Right renal pelvis (tissue), 4 donors: ENCODE results near the gene GSX1. TPM values are rescaled to one million over a fixed set of nuclear protein-coding genes. Genes with fewer than 3 reads are reported as not detected.
"Not testable (repeated sequence)": the region's sequence is repeated elsewhere in the genome, so short reads cannot be mapped to it uniquely, and the experiment has no call there.

Source experiments
- DNase-seq, 4 donors: peaks; one replicate each; pipeline ENCODE4 v3.0.0-alpha.2; 2013; ENCODE audit warnings: low read depth in 4 of 4, low spot score in 3 of 4, missing footprints in 1 of 4
- polyA plus RNA-seq, 4 donors: library from polyadenylated mRNA; unstranded; fragments of 120-200 nt; gene quantifications; one replicate each; pipeline ENCODE4 v1.2.1, GENCODE V29; 2013; ENCODE audit not compliant: insufficient read length in 4 of 4

The GSX1 gene
- not detected for polyA plus RNA-seq

DNA sequence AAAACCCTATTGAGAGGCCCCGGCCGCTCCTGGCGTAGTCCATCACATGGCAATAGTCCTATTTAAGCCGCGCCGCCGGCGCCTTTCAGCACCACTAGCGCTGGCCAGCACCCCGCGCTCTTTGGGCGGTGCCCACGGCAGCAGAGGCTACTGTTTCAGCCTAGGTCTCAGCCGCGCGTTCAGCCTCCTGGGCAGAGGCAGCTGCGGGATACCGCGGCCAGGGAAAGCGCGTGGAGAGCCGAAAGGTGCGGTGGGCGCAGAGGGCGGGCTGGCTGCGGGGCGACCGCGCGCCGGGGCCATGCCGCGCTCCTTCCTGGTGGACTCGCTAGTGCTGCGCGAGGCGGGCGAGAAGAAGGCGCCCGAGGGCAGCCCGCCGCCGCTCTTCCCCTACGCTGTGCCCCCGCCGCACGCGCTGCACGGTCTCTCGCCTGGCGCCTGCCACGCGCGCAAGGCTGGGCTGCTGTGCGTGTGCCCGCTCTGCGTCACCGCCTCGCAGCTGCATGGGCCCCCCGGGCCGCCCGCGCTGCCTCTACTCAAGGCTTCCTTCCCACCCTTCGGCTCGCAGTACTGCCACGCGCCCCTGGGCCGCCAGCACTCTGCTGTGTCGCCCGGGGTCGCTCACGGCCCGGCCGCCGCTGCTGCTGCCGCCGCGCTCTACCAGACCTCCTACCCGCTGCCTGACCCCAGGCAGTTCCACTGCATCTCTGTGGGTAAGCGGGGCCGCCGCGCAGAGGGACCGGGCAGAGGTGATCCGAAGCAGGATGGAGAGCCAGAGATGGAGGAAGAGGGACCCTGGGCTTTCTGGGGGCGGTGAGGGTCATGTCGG, at the start of gene GSX1:
Gene GSX1 (plus strand): TSS at position 91 of the 826 bp plus-strand sequence. CDS start 208 bp downstream, at position 299.
- DNase-seq = peak; percentile 50 to 73 (median 62)

DNA sequence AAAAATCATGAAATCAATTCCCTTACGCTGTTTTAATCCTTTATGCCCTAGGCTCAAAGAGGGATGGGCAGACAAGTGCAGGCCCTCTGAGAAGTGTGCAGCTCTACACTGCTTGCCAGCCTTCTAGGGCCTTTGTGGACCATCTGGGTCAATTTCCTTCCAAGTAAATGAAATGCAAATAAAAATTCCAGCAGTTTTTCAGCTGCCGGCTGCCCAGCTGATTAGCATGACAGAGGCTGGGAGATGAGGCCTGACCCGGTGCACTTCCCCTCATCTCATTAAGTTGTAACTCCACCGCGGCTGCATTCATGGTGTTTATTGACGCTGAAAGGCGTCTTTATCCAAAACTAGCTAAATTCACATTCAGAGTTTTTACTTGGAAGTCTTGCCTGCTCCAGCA, 47.5 kb upstream of the GSX1 start:
- DNase-seq = no peak

DNA sequence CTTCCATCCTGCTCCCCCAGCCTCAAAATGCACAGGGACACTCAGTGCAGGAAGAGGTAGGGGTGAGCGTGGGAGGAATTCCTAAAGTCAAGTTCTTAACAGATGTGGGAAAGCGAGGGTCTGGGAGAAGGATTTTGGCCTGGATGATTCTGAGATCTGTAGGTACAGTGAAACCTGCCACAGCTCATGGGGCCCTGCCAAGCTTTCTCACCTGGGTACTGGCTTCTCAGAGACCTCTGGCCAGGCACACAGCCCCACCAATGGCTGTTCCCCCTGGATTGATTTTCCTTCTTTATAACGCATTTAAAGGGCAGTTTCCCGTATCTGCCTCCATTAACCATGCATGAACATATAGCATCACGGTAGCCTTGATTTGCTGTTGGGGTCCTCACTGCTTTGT, 47.0 kb upstream of the GSX1 start:
- DNase-seq = no peak

DNA sequence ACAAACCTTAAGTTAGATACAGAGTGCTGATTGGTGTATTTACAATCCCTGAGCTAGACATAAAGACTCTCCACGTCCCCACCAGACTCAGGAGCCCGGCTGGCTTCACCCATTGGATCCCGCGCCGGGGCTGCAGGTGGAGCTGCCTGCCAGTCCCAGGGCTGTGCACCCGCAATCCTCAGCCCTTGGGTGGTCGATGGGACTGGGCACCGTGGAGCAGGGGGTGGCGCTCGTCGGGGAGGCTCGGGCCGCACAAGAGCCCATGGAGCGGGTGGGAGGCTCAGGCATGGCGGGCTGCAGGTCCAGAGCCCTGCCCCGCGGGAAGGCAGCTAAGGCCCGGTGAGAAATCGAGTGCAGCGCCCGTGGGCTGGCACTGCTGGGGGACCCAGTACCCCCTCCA, 44.1 kb upstream of the GSX1 start:
- not testable (repeated sequence) for DNase-seq

DNA sequence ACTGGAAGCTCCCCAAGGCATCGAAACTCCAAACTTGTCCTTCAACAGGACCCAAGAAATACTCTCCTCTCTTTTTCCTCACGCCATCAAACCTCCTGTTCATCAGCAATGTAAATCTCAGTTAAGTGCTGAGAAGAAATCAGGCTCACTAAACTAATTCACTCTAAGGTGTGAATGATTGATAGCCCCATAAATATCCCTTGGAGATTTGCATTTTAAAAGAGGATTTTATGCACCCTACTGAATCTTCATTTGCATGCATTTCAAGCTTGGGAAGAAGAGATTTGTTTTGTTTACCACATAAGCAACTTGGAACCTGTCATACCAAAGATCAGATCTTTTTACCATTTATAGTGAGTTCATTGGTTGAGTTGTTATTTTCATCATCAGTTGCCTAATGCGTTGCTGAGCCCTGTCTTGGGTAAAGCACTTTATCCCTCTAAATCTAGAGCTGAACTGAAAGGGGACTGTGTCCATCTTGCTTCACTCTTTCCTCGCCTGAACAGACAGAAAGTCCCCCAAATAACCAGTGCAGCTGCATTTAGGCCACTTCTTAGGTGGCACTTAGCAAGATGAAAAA, 40.2 kb upstream of the GSX1 start:
- DNase-seq = no peak

DNA sequence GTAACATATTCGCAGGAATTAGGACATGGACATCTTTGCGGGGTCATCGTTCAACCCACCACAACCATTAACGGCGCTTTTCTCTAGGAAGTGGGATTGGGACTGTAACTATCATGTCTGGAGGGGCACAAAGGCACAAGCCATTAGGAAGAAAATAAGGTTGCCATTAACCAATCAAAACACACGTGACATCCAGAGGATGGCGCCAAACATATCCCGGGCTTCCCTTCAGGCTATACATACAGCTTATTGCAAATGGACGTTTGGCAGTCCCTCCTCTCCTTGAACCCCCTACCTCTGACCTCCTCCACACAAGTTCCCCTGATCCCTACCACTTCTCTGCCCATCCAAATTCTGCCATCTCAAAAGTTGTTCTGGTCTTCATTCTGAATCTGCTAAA, 26.6 kb upstream of the GSX1 start:
- no peak for DNase-seq

DNA sequence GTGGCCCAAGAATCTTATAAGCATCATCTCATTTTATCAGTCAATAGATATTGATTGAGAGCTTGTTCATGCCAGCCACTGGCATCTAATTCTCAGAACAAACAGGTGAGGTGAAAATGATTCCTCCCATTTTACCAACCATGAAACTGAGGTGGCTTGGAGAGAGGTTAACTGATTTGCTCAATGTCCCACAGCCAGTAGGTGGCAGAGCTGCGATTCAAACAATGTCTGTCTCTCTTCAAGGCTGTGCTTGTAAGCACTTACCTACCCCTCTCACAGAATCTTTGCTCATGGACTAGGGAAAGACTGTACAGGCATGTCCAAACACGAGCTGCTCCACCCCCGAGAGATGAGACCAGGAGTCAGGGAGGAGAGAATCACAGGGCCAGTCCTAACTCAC, 21.5 kb upstream of the GSX1 start:
- no peak for DNase-seq

DNA sequence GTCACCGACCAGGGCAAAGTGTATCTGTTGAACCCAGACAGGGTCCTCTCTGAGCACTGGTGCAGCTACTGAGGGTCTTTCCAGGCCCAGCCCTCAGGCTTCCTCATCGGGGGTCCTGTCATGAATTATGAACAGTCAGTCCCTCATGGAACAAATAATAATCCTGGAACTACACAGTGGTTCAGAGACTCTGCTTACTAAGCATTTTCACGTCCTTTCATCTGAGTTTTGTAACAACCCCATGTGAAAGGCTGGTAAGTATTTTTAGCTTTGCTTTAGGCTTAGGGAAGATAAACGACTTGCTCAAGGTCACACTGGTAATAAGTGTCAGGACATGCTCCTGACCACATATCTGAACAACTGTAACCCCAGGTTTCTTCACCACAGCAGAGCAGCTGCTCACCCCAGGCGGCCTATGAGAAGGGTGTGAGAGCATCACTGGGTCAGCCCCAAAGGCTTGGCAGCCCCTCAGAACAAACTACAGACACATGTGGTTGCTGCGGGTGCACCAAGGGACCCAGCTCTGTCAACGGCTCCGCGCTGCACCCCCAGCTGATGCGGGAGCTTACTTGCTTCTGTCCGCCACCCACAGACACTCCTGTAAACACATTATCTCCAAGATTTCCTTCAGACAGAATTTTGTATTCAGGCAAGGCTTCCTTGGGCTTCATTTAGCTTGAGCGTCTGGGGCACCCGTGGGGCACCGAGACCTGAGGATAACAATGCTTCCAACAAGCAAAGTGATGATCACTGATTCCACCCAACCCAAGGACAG, 19.4 kb upstream of the GSX1 start:
- no peak for DNase-seq

DNA sequence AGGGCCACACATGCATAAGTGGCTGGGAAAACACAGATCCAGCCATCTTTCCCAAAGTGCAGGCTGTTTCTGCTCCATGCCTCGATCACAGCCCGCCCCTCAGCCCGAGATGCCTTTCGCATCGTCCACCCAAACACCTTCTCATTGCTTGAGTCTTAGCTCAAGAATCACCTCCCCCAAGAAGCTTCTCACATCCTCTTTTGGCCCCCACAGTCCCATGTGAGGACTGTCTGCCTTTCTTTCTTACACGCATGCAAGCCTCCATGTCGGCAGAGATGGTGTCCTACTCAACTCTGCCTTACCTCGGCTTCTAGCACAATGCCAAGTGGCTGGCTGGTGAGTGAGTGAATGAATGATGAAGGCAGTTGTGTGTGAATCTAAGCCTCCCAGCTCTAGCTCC, 18.1 kb upstream of the GSX1 start:
- DNase-seq = no peak

DNA sequence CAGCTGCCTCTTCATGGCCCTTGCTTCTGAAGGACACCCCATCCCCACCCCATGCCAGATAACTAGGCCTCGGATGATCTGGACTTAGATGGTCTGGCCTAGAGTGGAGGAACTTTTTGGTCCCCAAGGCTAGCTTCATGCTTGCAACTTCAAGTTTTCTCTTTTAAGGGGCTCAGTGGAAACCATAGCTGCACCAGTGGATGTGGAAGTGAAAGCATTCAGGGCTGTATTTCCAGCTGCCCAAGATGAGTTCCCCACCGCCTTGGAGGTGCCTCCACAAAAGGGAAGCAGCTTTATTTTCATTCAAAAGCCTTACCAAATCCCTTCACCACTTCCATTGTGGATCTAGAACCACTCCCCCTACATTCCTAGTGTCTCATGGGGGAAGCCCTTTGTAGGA, 17.6 kb upstream of the GSX1 start:
- no peak for DNase-seq

DNA sequence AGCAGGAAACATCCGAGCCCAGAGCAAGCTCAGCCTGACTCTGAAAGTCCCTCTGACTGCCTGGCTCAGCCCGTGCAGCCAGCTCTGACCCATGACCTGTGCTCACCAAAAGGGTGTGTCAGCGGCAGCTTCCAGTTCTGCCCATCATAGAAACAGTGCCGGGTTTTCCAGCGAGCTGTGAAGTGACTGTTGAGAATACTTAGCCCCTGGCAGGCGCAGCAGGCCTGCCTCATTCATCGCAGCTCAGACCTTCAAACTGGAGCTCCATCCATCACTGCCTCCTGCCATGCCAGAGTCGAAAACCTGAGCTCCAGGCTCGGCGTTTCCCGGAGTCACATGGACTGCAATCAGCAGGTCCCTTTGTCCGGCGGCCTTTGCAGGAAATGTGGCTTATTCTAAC, 16.3 kb upstream of the GSX1 start:
- no peak for DNase-seq

DNA sequence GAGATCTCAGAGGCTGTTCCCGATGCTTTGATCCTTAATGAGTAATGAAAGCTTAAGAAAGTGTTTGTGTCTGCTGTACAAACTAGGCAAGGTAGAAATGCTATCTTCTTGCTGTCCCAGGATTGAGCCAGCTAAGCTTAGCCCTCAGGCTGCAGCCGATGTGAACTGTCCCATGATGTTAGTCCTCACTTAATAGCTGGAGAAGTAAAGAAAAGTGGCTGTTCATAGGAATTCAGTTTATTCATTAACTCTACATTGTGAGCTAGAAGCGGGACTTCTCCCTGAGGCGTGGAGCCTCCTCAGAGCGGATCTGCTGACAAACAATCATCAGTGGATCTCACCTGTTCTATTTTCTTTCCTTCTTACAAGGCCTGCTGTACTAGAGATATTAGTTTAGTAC, 10.1 kb upstream of the GSX1 start:
- no peak for DNase-seq

DNA sequence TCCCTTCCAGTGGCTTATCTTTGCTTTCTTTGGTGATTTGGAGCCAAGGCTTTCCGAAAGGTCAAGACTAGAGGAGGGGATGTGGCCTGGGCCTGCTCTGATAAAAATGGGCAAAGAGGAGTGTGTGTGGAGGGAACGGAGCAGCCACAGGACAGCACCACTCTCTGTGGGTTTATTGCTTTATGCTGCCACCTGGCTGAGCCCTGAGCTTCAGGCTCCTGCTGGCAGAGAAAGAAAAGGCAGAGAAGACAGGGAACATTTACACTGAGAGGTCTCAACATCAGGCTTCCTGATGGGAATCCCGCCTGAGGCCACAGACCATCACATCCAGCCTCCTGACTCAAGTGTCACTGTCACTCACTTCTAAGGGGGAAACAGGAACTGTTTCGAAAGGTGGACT, 9.2 kb upstream of the GSX1 start:
- no peak for DNase-seq

DNA sequence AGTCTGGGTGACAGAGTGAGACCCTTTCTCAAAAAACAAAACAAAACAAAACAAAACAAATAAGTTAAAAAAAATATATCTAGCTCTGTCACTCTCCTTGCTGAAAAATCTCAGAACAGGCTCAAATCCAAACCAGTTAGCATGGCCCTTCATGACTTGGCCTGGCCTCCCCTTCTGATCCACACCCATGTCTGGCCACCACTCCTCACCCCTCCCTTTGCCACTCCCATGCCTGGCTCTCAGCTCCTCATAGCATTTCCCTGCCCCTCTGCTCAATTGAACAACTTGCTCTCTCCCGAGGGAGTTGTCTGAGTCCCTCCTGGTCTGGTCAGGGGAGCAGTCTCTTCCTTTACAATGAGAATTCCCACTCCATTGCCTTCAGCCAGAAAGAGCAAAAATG, 4.0 kb upstream of the GSX1 start:
- no peak for DNase-seq

DNA sequence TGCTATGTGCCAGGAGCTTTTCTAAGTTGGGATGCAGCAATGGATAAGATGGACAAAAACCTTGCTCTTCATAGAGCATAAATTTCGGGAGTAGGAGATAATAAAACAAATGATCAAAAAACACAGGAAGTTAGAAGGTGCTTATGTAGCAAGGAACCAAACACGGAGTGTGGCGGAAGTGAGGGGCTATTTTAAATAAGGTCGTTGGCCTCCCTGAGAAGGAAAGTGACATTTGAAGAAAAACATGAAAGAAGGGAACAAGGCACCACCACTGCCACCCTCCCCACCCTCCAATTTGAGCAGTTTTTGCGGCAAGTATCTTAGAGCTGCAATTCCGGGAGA, 3.2 kb upstream of the GSX1 start:
- DNase-seq = no peak

DNA sequence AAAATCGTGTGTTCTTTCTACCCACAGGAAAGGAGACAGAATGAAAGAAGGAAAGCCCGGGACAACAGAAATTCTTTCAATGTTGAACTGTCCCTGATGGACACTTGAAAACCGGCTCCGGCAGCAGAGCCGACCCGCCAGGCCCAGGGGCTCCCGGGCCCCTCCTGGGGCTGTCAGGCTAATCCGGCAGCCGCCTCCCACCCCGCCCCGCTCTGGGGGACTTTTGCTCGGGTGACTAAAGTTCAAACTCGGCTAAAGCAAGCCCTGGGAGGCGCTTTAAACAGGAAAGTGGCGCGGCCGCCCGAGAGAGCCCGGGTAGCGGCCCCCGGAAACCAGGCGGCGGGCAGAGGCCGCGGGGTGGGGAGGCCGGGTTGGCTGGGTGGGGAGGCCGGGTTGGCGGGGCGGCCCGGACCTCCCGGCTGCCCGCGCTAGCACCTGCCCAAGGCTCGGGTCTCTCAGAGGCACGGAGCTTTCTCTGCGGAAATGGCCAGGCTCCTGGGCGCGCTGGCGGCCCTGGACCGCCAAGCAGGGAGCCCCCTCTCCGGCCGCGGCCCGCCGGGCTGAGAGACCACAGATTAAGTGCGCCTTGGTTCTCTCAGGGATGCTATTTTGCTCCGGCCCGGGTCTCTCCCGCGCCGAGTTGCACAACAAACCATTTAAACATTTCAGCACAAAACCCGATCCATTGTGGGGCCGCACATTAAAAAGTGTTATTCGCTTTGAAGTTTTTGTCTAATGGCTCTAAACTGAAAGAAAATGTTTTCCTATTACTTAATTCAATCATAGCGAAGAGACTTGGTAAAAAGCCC, 2.6 kb upstream of the GSX1 start:
- DNase-seq = no peak

DNA sequence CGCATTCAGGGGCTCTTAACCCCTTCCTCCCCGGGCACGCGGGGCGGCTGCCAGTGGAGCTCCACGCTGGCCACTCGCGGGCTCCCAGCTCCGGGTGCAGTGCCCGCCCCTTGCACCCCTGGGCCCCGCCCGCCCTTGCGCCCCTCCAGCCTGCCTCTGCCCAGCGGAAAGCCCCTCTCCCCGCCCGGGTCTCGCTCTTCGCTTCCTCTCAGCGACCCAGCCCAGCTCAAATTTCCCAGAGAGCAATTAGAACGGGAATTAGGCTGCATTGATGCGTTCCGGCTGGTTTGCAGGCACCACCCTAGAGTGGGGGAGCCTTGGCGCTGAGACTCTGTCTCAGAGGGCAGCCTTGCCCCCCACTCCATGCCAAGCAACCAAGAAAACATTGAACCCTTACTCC, 1.8 kb upstream of the GSX1 start:
- no peak for DNase-seq

DNA sequence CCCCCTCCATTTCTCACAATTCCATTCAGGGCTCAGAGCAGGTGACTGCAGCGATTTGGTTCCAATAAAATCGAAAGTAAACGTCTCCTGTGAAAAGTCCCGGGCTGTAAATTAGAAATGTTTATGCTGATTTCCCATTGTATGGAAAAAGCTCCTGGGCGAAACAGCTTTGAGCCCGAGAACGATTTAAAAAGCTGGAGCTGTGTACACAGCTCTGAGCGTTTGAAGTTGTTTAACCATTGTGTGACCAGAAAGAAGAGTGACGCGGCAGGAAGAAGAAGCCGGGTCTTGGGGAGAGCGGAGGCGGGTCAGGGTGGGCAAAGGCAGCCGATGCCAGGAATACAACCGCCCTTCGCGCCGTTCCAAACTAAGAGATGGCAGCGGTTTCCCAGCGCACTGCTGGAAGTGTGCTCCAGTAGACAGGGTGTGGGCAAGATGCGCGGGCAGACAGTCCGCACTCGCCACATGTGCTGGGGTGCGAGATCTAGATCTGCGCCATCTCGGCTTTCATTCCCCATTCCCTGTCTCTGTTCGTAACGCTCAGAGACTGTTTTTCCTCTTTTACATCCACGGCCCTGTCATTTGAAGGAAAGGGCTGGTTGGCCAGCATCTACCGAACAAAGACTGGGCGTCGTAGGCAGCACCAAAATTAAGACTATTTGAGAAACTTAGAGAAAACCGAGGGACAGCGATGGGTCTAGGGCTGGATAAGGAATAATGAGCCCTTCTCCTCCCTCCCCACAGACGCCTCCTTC, 960 bp upstream of the GSX1 start:
- no peak for DNase-seq

DNA sequence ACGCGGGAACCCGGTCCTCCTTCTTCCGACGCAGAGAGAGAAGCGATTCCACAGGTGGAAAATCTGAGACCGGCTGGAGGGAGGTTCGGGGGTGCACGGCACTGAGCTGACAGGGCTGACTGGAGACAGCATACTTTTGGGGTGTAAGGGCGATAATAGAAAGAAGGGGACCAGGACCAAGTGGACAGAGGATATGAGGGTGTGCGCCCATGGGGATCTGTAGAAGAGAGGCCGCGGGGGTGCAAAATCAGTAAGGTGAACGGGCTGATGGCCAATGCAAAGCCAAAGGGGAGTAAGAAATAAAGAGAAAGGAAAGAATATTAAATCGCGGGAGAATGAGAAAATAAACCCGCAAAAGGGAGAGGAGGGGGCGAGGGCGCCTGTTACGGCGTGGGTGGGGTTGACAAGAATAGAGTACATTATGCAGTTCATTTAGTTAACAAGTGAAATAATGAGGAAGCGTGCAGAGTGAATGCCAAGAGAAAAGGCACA, 336 bp upstream of the GSX1 start:
- DNase-seq = no peak
